ENCODE results near the gene SPATA45. TPM values are rescaled to one million over a fixed set of nuclear protein-coding genes. Genes with fewer than 3 reads are reported as not detected.

The SPATA45 gene
- total RNA-seq, 1 experiment from 2014 or later: 1.1 TPM

DNA sequence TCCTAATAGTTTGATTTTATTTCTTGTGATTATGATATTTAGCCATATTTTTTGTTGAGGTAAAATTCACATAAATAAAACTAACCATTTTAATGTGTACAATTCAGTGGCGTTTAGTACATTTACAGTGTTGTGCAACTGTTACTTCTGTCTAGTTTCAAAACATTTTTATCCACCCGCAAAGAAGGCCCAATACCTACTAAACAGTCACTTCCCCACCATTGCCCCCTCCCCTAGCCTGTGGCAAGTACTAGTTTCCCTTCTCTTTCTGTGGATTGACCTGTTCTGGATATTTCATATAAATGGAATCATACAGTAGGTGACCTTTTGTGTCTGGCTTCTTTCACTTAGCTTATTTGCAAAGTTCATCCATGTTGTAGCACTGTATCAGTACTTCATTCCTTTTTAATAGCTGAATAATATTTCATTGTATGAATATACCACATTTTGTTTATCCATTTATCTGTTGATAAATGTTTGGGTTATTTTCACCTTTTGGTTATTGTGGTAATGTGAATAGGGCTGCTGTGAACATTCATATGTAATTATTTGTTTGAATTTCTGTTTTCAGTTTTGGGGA is 14.8 kb upstream of the SPATA45 start:
- no peak for TF ChIP-seq EZH2 (IDR thresholded peaks at IDR 0.05; ENCODE audit: borderline replicate concordance, low read depth, low read length, poor library complexity, severe bottlenecking)
- TF ChIP-seq, protein P1, sequence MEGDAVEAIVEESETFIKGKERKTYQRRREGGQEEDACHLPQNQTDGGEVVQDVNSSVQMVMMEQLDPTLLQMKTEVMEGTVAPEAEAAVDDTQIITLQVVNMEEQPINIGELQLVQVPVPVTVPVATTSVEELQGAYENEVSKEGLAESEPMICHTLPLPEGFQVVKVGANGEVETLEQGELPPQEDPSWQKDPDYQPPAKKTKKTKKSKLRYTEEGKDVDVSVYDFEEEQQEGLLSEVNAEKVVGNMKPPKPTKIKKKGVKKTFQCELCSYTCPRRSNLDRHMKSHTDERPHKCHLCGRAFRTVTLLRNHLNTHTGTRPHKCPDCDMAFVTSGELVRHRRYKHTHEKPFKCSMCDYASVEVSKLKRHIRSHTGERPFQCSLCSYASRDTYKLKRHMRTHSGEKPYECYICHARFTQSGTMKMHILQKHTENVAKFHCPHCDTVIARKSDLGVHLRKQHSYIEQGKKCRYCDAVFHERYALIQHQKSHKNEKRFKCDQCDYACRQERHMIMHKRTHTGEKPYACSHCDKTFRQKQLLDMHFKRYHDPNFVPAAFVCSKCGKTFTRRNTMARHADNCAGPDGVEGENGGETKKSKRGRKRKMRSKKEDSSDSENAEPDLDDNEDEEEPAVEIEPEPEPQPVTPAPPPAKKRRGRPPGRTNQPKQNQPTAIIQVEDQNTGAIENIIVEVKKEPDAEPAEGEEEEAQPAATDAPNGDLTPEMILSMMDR (conservative IDR thresholded peaks at IDR 0.05; ENCODE audit: low read depth, low read length): no peak
- TSS peak; percentile 0 for BruUV-seq (replicated peaks)
- H3K27me3 ChIP-seq (replicated peaks; ENCODE audit: insufficient read depth, low read depth, low read length, poor library complexity): no peaks in the 10 kb centered on the region
- ChIA-PET POLR2A (ENCODE audit: low non-redundant PET) (no interaction called here), CTCF (no interaction called here)
- H3K27ac ChIP-seq (ENCODE audit: low read depth, low read length, poor library complexity, severe bottlenecking): no peak overlapping the region
- H3K4me3 ChIP-seq (ENCODE audit: low read depth, low read length, poor library complexity, severe bottlenecking): no peak overlapping the region
- no peak for DNase-seq (ENCODE audit: low spot score)
- intact Hi-C loops (cut with micrococcal nuclease; ENCODE audit: unreplicated experiment): no loop called here
- H3K9me3 ChIP-seq (ENCODE audit: low read depth, low read length, poor library complexity, severe bottlenecking): no peaks in the 10 kb centered on the region
- H3K4me1 ChIP-seq (ENCODE audit: insufficient read depth, low read length, poor library complexity, severe bottlenecking): peaks cover 8% of the 10 kb centered on the region
- H3K36me3 ChIP-seq (ENCODE audit: insufficient read depth, low read length, poor library complexity, severe bottlenecking): peaks cover 25% of the 10 kb centered on the region

- Histone ChIP-seq H3K27ac (ENCODE audit: low read depth, low read length, poor library complexity, severe bottlenecking) (no peak overlapping the region), H3K9me3 (ENCODE audit: low read depth, low read length, poor library complexity, severe bottlenecking) (no peaks in the 10 kb centered on the region), H3K4me3 (ENCODE audit: low read depth, low read length, poor library complexity, severe bottlenecking) (peak overlapping the region; percentile 85), H3K4me1 (ENCODE audit: insufficient read depth, low read length, poor library complexity, severe bottlenecking) (peaks cover 8% of the 10 kb centered on the region), H3K27me3 (replicated peaks; ENCODE audit: insufficient read depth, low read depth, low read length, poor library complexity) (no peaks in the 10 kb centered on the region), H3K36me3 (ENCODE audit: insufficient read depth, low read length, poor library complexity, severe bottlenecking) (peaks cover 21% of the 10 kb centered on the region)
- BruUV-seq (replicated peaks): TSS peak; percentile 13
- ChIA-PET POLR2A (ENCODE audit: low non-redundant PET) (no interaction called here), CTCF (interaction anchor here (0.7 kb wide), 1 partner anchor 1563 kb away, joined by 5 read pairs; no protein-coding TSS in a partner anchor)
- intact Hi-C loops (cut with micrococcal nuclease; ENCODE audit: unreplicated experiment): no loop called here
- peak; percentile 66 for DNase-seq (ENCODE audit: low spot score)
- TF ChIP-seq EZH2 (IDR thresholded peaks at IDR 0.05; ENCODE audit: borderline replicate concordance, low read depth, low read length, poor library complexity, severe bottlenecking): no peak
- TF ChIP-seq, protein P1 (conservative IDR thresholded peaks at IDR 0.05; ENCODE audit: low read depth, low read length): no peak
Measured at GRCh38 chr1:212860713-212861581, 13.5 kb upstream of the SPATA45 start.

DNA sequence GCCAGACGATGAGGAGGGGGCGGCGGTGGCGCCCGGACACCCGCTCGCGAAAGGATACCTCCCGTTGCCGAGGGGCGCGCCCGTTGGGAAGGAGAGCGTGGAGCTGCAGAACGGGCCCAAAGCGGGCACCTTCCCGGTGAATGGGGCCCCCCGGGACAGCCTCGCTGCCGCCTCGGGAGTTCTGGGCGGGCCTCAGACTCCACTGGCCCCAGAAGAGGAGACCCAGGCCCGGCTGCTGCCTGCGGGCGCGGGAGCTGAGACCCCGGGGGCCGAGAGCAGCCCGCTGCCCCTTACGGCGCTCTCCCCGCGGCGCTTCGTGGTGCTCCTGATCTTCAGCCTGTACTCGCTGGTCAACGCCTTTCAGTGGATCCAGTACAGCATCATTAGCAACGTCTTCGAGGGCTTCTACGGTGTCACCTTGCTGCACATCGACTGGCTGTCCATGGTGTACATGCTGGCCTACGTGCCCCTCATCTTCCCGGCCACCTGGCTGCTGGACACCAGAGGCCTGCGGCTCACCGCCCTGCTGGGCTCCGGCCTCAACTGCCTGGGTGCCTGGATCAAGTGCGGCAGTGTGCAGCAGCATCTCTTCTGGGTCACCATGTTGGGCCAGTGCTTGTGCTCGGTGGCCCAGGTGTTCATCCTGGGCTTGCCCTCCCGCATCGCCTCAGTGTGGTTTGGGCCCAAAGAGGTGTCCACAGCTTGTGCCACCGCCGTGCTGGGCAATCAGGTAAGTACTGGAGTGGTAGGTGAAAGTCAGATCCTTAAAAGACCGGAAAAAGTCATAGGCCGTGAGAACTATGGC is 11.2 kb upstream of the SPATA45 start:
- ChIA-PET POLR2A (ENCODE audit: low non-redundant PET) (no interaction called here), CTCF (no interaction called here)
- peak; percentile 23 for DNase-seq (ENCODE audit: low spot score)
- intact Hi-C loops (cut with micrococcal nuclease; ENCODE audit: unreplicated experiment): loop anchor here (5.0 kb wide), 1 partner anchor 66 kb away; the partner anchor contains the start of genes NSL1 and TATDN3
- TF ChIP-seq, protein P1 (conservative IDR thresholded peaks at IDR 0.05; ENCODE audit: low read depth, low read length): no peak
- TF ChIP-seq EZH2 (IDR thresholded peaks at IDR 0.05; ENCODE audit: borderline replicate concordance, low read depth, low read length, poor library complexity, severe bottlenecking): no peak
- Histone ChIP-seq H3K27me3 (replicated peaks; ENCODE audit: insufficient read depth, low read depth, low read length, poor library complexity) (no peaks in the 10 kb centered on the region), H3K27ac (ENCODE audit: low read depth, low read length, poor library complexity, severe bottlenecking) (peak overlapping the region; percentile 89), H3K4me3 (ENCODE audit: low read depth, low read length, poor library complexity, severe bottlenecking) (peak overlapping the region; percentile 85), H3K4me1 (ENCODE audit: insufficient read depth, low read length, poor library complexity, severe bottlenecking) (peaks cover 8% of the 10 kb centered on the region), H3K36me3 (ENCODE audit: insufficient read depth, low read length, poor library complexity, severe bottlenecking) (peaks cover 10% of the 10 kb centered on the region), H3K9me3 (ENCODE audit: low read depth, low read length, poor library complexity, severe bottlenecking) (no peaks in the 10 kb centered on the region)
- BruUV-seq (replicated peaks): no TSS peak

Measured in A673 (cell line).